ENCODE data around the gene IFTAP.
A peak's percentile ranks its signal among the peaks of the same experiment; 100 is the strongest.
"Not testable (repeated sequence)": the region's sequence is repeated elsewhere in the genome, so short reads cannot be mapped to it uniquely, and the experiment has no call there.

IFTAP gene, protein sequence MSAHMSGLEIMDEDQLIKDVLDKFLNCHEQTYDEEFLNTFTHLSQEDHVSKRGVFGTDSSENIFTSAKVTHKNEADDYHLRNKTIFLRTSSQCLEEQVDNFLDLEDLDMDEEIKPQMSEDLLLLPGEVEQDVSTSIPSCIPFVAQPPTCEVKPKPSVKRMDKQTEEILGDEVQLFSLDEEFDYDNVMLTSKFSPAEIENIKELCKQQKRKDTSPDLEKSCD

DNA sequence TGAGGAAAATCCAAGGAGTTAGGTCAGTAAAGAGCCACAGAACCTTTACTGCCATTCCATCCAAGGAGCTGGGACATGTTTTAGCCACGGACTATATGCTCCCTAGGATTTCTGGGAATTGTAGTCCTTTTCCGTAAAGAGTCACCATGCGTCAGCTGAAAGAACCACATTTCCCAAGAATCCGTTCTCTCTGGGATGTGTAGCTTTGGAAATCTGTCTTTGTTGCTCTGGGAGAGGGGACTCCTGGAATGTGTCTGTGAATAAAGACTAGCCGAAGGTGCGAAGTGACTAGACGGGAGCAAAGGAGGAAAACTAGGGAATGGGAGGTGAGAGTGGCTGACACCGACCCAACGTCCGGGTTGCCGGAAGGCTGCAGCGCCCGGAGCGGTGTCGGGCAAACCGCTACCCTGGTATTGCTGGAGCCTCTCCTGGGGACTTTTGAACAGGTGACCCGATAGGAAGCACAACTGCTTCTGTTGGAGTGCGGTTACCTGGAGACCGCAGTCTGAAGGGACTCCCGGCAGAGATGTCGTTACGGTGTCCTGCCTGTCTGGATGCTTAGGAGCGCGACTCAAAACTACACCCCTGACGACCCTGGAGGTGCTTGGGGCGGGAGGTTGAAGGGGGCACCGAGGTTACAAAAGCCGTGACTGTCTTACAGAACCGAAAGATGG is at the start of gene IFTAP:
IFTAP (plus strand) TSS at position 187 of the 674 bp plus-strand sequence. CDS start 15,602 bp downstream, outside the sequence.
- DNase-seq, result peak; percentile 69

DNA sequence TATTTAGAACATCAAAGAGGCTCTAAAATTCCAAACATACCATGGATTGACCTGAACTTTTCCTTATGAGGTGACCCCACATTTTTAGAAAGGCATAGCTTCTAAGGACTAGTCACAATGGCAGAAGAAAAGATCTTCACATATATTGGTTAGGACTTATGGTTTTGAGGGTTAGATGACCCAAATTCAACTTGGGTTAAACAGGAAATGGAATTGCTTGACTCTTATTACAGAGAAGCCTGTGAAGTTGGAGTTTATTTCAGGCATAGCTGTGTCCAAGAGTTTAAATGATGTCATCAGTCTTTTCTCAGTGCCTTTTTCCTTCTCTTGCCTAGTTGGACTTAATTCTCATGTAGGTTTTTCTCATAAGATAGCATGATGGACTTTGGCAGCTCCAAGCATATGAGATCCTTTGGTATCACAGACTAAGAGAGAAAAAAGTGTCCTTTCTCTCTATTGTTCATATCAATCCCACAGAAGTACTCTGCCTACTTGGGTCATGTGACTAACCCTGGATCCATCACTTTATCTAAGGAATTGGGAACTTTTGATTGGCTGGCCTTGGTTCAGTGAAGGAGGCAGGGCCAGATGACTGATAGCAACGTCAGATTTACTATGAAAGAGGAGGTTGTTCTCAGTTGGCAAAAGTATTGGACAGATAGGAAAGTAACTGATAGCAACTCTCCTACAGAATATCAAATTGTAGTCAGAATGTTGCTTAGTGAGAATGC is 43.8 kb upstream of the IFTAP start:
- no peak for DNase-seq

- not testable (repeated sequence) for DNase-seq
Measured at GRCh38 chr11:36557390-36557789, 36.9 kb upstream of the IFTAP start.

- DNase-seq, result no peak
Measured at GRCh38 chr11:36557991-36558390, 36.3 kb upstream of the IFTAP start.

DNA sequence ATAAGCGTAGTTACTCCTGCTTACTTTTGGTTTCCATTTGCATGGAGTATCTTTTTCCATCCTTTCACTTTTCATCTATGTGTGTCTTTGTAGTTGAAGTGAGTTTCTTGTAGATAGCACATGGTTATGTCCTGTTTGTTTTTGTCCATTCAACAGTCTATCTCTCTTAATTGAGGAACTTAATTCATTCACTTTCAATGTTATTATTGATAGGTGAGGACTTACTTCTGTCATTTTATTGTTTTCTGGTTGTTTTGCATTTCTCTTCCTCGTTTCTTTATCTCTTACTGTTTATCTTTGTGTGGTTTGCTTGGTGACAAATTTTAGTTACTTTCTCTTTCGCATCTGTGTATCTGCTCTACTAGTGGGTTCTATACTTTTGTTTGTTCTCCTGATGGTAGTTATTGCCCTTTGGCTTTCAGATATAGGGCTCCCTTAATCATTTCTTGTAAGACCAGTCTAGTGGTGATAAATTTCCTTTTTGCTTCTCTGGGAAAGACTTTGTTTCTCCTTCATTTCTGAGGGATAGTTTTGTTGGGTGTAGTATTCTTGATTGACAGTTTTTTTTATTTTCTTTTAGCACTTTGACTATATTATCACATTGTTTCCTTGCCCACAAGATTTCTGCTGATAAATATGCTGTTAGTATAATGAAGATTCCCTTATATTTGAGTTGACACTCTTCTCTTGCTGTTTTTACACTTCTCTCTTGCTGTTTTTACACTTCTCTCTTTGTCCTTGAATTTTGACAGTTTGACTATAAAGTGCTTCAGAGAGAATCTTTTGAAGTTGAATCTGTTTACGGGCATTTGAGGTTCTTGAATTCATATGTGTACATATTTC is 35.5 kb upstream of the IFTAP start:
- no peak for DNase-seq

DNA sequence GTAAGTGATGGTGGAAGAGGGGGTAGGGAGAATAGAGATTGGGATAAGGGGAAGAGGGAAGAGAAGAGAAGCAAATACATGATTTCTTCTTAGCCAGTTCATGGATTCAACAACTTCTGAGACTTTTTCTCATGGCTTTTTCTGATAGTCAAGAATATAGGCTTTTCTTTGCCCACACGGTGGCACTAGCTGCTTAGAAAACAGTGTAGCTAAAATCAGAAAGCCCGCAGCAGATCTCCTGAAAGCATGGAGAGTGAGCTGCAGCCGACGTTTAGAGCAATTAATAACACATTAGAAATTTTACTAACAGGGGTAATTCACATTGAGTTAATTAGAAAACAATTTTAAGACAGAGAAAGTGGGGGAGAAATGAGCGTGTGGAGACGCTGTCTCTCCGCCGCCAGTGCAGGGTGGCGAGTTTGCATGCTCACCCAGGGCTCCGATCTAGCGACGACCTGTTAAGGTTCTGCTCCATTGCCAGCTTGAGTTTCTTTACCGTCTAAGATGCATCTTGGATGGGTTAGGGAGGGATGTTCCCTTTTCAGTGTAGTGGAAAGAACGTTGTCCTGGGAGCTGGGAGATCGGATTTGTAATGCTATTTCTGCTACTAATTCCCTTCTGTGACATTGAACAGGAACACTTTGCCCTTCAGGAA is 29.8 kb upstream of the IFTAP start:
- DNase-seq, result peak; percentile 24

GRCh38 chr11:36565031-36565610 is 29.2 kb upstream of the IFTAP start:
- no peak for DNase-seq

GRCh38 chr11:36566407-36567053 is 27.8 kb upstream of the IFTAP start:
- no peak for DNase-seq

- DNase-seq, result no peak
Measured at GRCh38 chr11:36567694-36568093, 26.6 kb upstream of the IFTAP start, which contains the start of gene RAG1. Gene RAG1 (plus strand): TSS chr11:36568007. CDS start chr11:36573305, 5,298 bp downstream.

DNA sequence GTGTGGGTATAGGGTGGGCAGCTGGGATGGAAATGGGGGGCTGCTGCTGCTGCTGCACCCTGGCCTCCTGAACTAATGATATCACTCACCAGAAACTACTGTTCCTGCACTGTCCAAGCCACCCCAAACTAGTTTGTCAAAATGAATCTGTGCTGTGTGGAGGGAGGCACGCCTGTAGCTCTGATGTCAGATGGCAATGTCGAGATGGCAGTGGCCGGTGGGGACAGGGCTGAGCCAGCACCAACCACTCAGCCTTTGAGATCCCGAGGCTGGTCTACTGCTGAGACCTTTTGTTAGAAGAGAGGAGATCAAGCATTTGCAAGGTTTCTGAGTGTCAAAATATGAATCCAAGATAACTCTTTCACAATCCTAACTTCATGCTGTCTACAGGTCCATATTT is 25.2 kb upstream of the IFTAP start:
- no peak for DNase-seq

DNA sequence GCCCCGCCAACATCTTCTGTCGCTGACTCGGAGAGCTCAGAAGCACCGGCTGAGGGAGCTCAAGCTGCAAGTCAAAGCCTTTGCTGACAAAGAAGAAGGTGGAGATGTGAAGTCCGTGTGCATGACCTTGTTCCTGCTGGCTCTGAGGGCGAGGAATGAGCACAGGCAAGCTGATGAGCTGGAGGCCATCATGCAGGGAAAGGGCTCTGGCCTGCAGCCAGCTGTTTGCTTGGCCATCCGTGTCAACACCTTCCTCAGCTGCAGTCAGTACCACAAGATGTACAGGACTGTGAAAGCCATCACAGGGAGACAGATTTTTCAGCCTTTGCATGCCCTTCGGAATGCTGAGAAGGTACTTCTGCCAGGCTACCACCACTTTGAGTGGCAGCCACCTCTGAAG is 19.8 kb upstream of the IFTAP start:
- no peak for DNase-seq

DNA sequence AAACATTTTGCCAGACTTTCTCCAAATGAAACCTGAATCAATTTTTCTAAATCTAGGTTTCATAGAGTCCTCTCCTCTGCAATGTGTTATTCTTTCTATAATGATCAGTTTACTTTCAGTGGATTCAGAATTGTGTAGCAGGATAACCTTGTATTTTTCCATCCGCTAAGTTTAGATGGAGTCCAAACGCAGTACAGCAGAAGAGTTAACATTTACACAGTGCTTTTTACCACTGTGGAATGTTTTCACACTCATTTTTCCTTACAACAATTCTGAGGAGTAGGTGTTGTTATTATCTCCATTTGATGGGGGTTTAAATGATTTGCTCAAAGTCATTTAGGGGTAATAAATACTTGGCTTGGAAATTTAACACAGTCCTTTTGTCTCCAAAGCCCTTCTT is 16.9 kb upstream of the IFTAP start:
- DNase-seq, result no peak

- DNase-seq, result no peak
Measured at GRCh38 chr11:36577859-36578258, 16.4 kb upstream of the IFTAP start.

- DNase-seq, result no peak
Measured at GRCh38 chr11:36578458-36578857, 15.8 kb upstream of the IFTAP start.

GRCh38 chr11:36581536-36581935 is 12.8 kb upstream of the IFTAP start:
- no peak for DNase-seq

DNA sequence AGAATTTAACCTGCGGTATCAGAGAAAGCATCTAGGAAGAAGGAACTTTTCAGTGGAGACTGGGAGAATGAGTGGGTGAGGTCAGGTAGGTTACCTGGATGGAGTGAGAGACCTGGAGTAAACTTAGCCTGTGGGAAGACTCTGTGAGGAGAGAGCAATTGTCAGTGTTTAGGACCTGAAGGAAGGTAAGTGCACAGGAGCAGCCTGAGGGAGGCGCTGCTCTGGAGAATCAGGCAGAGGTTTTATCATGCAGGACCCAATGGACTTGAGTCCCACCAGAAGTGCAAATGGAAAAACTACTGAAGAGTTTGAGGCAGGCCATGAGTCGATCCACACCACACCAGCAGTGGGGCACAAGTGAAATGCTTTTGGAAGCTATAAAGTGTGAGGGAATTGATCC is 10.6 kb upstream of the IFTAP start:
- DNase-seq, result no peak

DNA sequence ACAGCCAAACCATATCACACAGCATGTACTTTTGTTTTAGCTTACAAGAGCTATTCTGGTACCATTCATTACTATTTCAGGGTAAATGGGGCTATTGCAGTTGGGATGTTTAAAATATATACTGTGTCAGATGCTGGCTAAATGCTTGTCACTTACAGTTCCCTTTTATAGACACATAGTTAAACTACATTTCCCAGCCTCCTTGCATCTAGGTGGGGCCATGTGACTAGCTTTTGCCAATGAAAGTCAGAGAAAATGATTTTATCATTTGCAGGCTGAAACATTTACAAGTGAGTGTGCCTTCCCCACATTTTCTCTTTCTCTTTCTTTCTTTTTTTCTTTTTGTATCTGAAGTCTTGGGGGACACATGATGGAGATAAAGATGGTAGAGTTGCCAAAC is 7.8 kb upstream of the IFTAP start:
- no peak for DNase-seq

DNA sequence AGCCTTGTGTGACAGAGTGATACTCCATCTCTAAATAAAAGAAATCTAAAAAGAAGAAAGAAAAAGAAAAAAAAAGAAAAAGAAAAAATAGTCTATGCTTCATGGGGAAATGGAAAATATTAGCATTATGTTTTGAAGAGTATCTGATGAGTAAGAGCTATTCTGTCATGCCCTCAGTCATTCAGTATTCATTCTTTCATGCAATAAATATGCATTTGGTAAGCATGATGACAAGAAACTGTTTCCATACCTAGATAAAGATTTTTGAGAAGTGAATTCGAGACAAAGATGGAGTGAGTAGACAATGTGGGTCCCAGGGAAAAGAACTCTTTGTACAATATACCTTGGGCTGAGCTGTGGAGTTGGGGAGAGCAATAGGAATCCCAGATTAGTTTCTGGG is 6.2 kb upstream of the IFTAP start:
- no peak for DNase-seq

- no peak for DNase-seq
Measured at GRCh38 chr11:36590513-36590912, 3.8 kb upstream of the IFTAP start.

DNA sequence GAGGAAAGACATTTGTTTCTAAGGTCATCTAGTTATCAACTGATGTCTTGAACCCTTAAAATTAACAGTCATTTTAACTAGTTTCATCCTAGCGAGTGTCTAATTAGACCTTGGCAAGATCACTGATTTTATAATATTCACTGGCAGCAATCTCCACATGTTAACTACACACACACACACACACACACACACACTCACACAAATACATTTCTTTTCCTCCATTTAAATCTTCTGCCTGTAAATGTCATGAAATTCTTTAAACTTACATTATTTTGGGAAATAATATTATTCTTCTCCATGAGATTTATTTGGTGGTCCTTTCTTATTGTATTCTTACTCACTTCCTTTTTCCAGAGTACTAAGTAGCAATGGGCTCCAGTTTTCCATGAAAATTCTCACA is 2.9 kb upstream of the IFTAP start:
- DNase-seq, result no peak

- DNase-seq, result no peak
Measured at GRCh38 chr11:36596880-36597279, 2.6 kb downstream of the IFTAP start.

GRCh38 chr11:36598051-36598450 is 3.7 kb downstream of the IFTAP start, which contains the start of gene RAG2:
Gene RAG2 (minus strand): TSS chr11:36598236. CDS start chr11:36594168, 4,068 bp downstream.
- DNase-seq, result no peak
